DND-41 (cell line): Measurements from ENCODE around the gene SCNN1B.

Experiments
- CTCF ChIP-seq: IDR thresholded peaks from 2 replicates; pipeline ENCODE4 v1.5.1; 2012; ENCODE audit warnings: borderline replicate concordance, low read length, moderate library complexity, mild to moderate bottlenecking; ENCODE audit not compliant: poor library complexity, severe bottlenecking; ENCODE audit errors: extremely low read depth
- EZH2 ChIP-seq: IDR thresholded peaks from 3 replicates; pipeline ENCODE4 v1.6.1; 2012; ENCODE audit warnings: borderline replicate concordance, low read depth, mild to moderate bottlenecking, moderate library complexity, low read length, inconsistent platforms; ENCODE audit not compliant: severe bottlenecking

- TF ChIP-seq CTCF: no peak
- TF ChIP-seq EZH2: no peak
These were observed 45.7 kb upstream of the SCNN1B start for GRCh38 chr16:23256440-23256839.
